IMR-90 (cell line): ENCODE measurements around the gene XPO4. TPM values are rescaled to one million over a fixed set of nuclear protein-coding genes. Genes with fewer than 3 reads are reported as not detected.

Experiments
- ATAC-seq: fragments of 200-7000 bp; cut with Tn5 transposase; 2 replicates; pipeline ENCODE4 v1.9.1; 2020; ENCODE audit warnings: low read depth, mild to moderate bottlenecking, moderate library complexity
- BruUV-seq: library from RNA; stranded (reverse); fragments of 400-500 nt; replicated peaks from 2 replicates; lab custom pipeline; 2021; lab: Mats Ljungman, UMichigan
- CTCF ChIA-PET: fragments of 300-600 bp; formaldehyde crosslinking; extraction: SDS; loops from one replicate; lab custom pipeline; 2021; ENCODE audit warnings: antibody characterized with exemption; lab: Yijun Ruan, JAX
- POLR2A ChIA-PET: fragments of 300-600 bp; sonication (Branson Sonifier 250); formaldehyde crosslinking; loops from one replicate; lab custom pipeline; 2022; ENCODE audit warnings: antibody characterized with exemption; ENCODE audit not compliant: unreplicated experiment; lab: Charles Lee
- DNase-seq: peaks from one replicate; pipeline ENCODE4 v3.0.0; 2013
- H2AFZ ChIP-seq: replicated peaks from 2 replicates; pipeline ENCODE3; 2013; ENCODE audit warnings: low read length, mild to moderate bottlenecking; ENCODE audit not compliant: poor library complexity
- H2AK5ac ChIP-seq: 2 replicates; pipeline ENCODE4 v1.6.1; 2013; ENCODE audit warnings: low read depth, low read length, inconsistent platforms
- H2AK9ac ChIP-seq: replicated peaks from 2 replicates; pipeline ENCODE3; 2013; ENCODE audit warnings: mild to moderate bottlenecking, low read depth, low read length, moderate library complexity; ENCODE audit not compliant: poor library complexity
- H2BK120ac ChIP-seq: 2 replicates; pipeline ENCODE4 v1.6.1; 2013; ENCODE audit warnings: low read depth, low read length, inconsistent platforms
- H2BK15ac ChIP-seq: 3 replicates; pipeline ENCODE4 v1.6.1; 2013; ENCODE audit warnings: low read depth, low read length, inconsistent platforms
- H2BK20ac ChIP-seq: 2 replicates; pipeline ENCODE4 v1.6.1; 2013; ENCODE audit warnings: low read depth, mild to moderate bottlenecking, inconsistent platforms, low read length, moderate library complexity
- H2BK5ac ChIP-seq: 2 replicates; pipeline ENCODE4 v1.6.1; 2013; ENCODE audit warnings: mild to moderate bottlenecking, low read depth, low read length, inconsistent platforms; ENCODE audit not compliant: poor library complexity, severe bottlenecking
- H3K14ac ChIP-seq: replicated peaks from 2 replicates; pipeline ENCODE4 v1.6.1; 2013; ENCODE audit warnings: low read depth, low read length, inconsistent platforms
- H3K18ac ChIP-seq: 2 replicates; pipeline ENCODE4 v1.6.1; 2013; ENCODE audit warnings: low read depth, low read length, control low read depth
- H3K23ac ChIP-seq: 2 replicates; pipeline ENCODE4 v1.6.1; 2013; ENCODE audit warnings: low read depth, low read length, inconsistent platforms
- H3K27ac ChIP-seq: 2 replicates; pipeline ENCODE4 v1.5.1; 2013; ENCODE audit warnings: mild to moderate bottlenecking, control low read depth, low read length; ENCODE audit not compliant: insufficient read depth
- H3K27me3 ChIP-seq: 2 replicates; pipeline ENCODE4 v1.6.1; 2013; ENCODE audit warnings: low read length; ENCODE audit not compliant: control insufficient read depth, insufficient read depth
- H3K36me3 ChIP-seq: 2 replicates; pipeline ENCODE4 v1.6.1; 2013; ENCODE audit warnings: low read length, mixed read lengths; ENCODE audit not compliant: control insufficient read depth, insufficient read depth
- H3K4ac ChIP-seq: 2 replicates; pipeline ENCODE4 v1.6.1; 2013; ENCODE audit warnings: low read depth, low read length, inconsistent platforms
- H3K4me1 ChIP-seq: 2 replicates; pipeline ENCODE4 v1.6.1; 2013; ENCODE audit warnings: low read length, mixed read lengths; ENCODE audit not compliant: control insufficient read depth, insufficient read depth
- H3K4me2 ChIP-seq: 2 replicates; pipeline ENCODE4 v1.6.1; 2013; ENCODE audit warnings: low read depth, mild to moderate bottlenecking, control low read depth, low read length, moderate library complexity
- H3K4me3 ChIP-seq: 2 replicates; pipeline ENCODE4 v1.5.1; 2013; ENCODE audit warnings: low read depth, mild to moderate bottlenecking, control low read depth, low read length, moderate library complexity; ENCODE audit not compliant: insufficient read depth
- H3K56ac ChIP-seq: 2 replicates; pipeline ENCODE4 v1.6.1; 2013; ENCODE audit warnings: low read length, inconsistent platforms; ENCODE audit not compliant: insufficient read depth; ENCODE audit errors: extremely low read depth
- H3K79me1 ChIP-seq, 2 experiments: 2 replicates each; pipeline ENCODE4 v1.6.1; 2013; ENCODE audit warnings: low read length in 2 of 2, inconsistent platforms in 1 of 2, low read depth in 1 of 2
- H3K9ac ChIP-seq: 2 replicates; pipeline ENCODE4 v1.6.1; 2013; ENCODE audit warnings: low read depth, low read length, control low read depth
- H3K9me1 ChIP-seq: 2 replicates; pipeline ENCODE4 v1.6.1; 2013; ENCODE audit warnings: low read length, inconsistent platforms; ENCODE audit not compliant: insufficient read depth
- H3K9me3 ChIP-seq: 2 replicates; pipeline ENCODE4 v1.6.1; 2013; ENCODE audit warnings: low read length; ENCODE audit not compliant: control insufficient read depth, insufficient read depth
- H4K20me1 ChIP-seq: 2 replicates; pipeline ENCODE4 v1.6.1; 2013; ENCODE audit warnings: low read length, inconsistent platforms; ENCODE audit not compliant: insufficient read depth
- H4K5ac ChIP-seq: 2 replicates; pipeline ENCODE4 v1.6.1; 2013; ENCODE audit warnings: mild to moderate bottlenecking, low read depth, low read length, control low read depth
- H4K8ac ChIP-seq, 2 experiments: 2 replicates each; pipeline ENCODE4 v1.6.1; 2013; ENCODE audit warnings: low read depth in 2 of 2, low read length in 2 of 2, control low read depth in 1 of 2, inconsistent platforms in 1 of 2
- H4K91ac ChIP-seq: 2 replicates; pipeline ENCODE4 v1.6.1; 2013; ENCODE audit warnings: low read depth, low read length, inconsistent platforms; ENCODE audit not compliant: insufficient read depth
- BHLHE40 ChIP-seq: fragments of 150-350 bp; IDR thresholded peaks from 2 replicates; pipeline ENCODE4 v1.6.1; 2016; ENCODE audit warnings: mild to moderate bottlenecking, low read depth, low read length
- CEBPB ChIP-seq: IDR thresholded peaks from 2 replicates; pipeline ENCODE4 v1.6.1; 2012; ENCODE audit warnings: low read depth, low read length, improper control_type of control experiment
- CHD1 ChIP-seq: IDR thresholded peaks from 2 replicates; pipeline ENCODE4 v1.6.1; 2012; ENCODE audit warnings: low read depth, low read length, improper control_type of control experiment
- CTCF ChIP-seq: conservative IDR thresholded peaks from 2 replicates; pipeline ENCODE4 v1.5.1; 2012; ENCODE audit warnings: mild to moderate bottlenecking, low read depth, low read length, improper control_type of control experiment
- FOS ChIP-seq: fragments of 150-350 bp; IDR thresholded peaks from 2 replicates; pipeline ENCODE4 v1.6.1; 2016; ENCODE audit warnings: low read depth, low read length
- MAFK ChIP-seq: IDR thresholded peaks from 2 replicates; pipeline ENCODE4 v1.6.1; 2012; ENCODE audit warnings: low read depth, low read length, improper control_type of control experiment
- MAZ ChIP-seq: IDR thresholded peaks from 2 replicates; pipeline ENCODE4 v1.6.1; 2012; ENCODE audit warnings: low read depth, mild to moderate bottlenecking, low read length, improper control_type of control experiment, moderate library complexity, borderline replicate concordance
- MXI1 ChIP-seq: IDR thresholded peaks from 2 replicates; pipeline ENCODE4 v1.6.1; 2012; ENCODE audit warnings: low read depth, mild to moderate bottlenecking, low read length, moderate library complexity, borderline replicate concordance
- POLR2A ChIP-seq: IDR thresholded peaks from 2 replicates; pipeline ENCODE4 v1.6.1; 2012; ENCODE audit warnings: mild to moderate bottlenecking, low read depth, low read length
- RAD21 ChIP-seq: IDR thresholded peaks from 2 replicates; pipeline ENCODE4 v1.6.1; 2012; ENCODE audit warnings: low read length, improper control_type of control experiment
- USF2 ChIP-seq: fragments of 150-350 bp; IDR thresholded peaks from 2 replicates; pipeline ENCODE4 v1.6.1; 2017; ENCODE audit warnings: mild to moderate bottlenecking, antibody characterized with exemption, low read length, low read depth
- WGBS, 2 experiments: methylation state at CpG; one replicate each; pipeline versions ENCODE4 v1.1.5 to v1.1.7; 2013; ENCODE audit warnings: missing lambda C conversion rate in 2 of 2; ENCODE audit not compliant: insufficient read length in 1 of 2; ENCODE audit errors: extremely low coverage in 2 of 2; 5-methylcytosine and 5-hydroxymethylcytosine counted together
- dilution Hi-C: fragments of 300-500 bp; cut with HindIII; formaldehyde crosslinking; loops from one replicate; pipeline ENCODE4 v1.14.3; 2018; ENCODE audit warnings: low sequenced_read_pairs; ENCODE audit not compliant: unreplicated experiment
- in situ Hi-C: fragments of 300-500 bp; cut with MboI; formaldehyde crosslinking; loops from 3 replicates; pipeline ENCODE4 v1.14.3; 2019; ENCODE audit warnings: low sequenced_read_pairs, inconsistent platforms, mixed read lengths
- intact Hi-C: fragments of 100-400 bp; cut with micrococcal nuclease; formaldehyde crosslinking; loops from 2 replicates; pipeline ENCODE4 v1.10.0; 2022
- polyA plus RNA-seq, 3 experiments: library from polyadenylated mRNA; depleted of rRNA; stranded (reverse); fragments of >200 nt; gene quantifications; 2 replicates each; pipeline ENCODE4 v1.2.3, GENCODE V29; 2012; ENCODE audit warnings: low replicate concordance in 1 of 3
- total RNA-seq: library from RNA; depleted of rRNA; stranded (reverse); fragments of >200 nt; gene quantifications from 2 replicates; pipeline ENCODE4 v1.2.3, GENCODE V29; 2012

XPO4 gene
- total and polyA plus RNA-seq, 2 of the 4 experiments (the other 2 are of a cell fraction): 5.0 to 21.1 TPM

GRCh38 chr13:20729633-20730585, 172.6 kb downstream of the XPO4 start:
- Histone ChIP-seq H3K36me3 (peaks cover 4% of the 10 kb centered on the region; the same call in 1 of the 2 replicates), H3K18ac (no peak overlapping the region), H2BK120ac (no peak overlapping the region), H3K14ac (no peak overlapping the region), H3K4me2 (no peak overlapping the region), H4K91ac (no peak overlapping the region), H3K4me3 (no peak overlapping the region), H3K4me1 (no peaks in the 10 kb centered on the region), H3K27ac (no peak overlapping the region), H3K23ac (no peak overlapping the region), H2AK5ac (no peak overlapping the region), H2BK20ac (no peak overlapping the region), H3K56ac (no peak overlapping the region), H3K9me3 (no peaks in the 10 kb centered on the region), H2AK9ac (peak overlapping the region; percentile 17), H4K20me1 (no peaks in the 10 kb centered on the region), H3K9ac (no peak overlapping the region), H4K8ac (no peak overlapping the region), H3K4ac (no peak overlapping the region), H2BK15ac (no peak overlapping the region), H3K9me1 (no peaks in the 10 kb centered on the region), H3K79me1 (no peaks in the 10 kb centered on the region), H2BK5ac (no peak overlapping the region), H3K27me3 (no peaks in the 10 kb centered on the region), H4K5ac (no peak overlapping the region), H2AFZ (no peak overlapping the region)
- intact Hi-C loops: no loop called here
- ChIA-PET CTCF (no interaction called here), POLR2A (no interaction called here)
- no TSS peak for BruUV-seq
- WGBS, 2 experiments: 96% methylated on average over 22 of the region's 33 CpGs; no CpG with 5 or more reads in 1 of the 2 experiments
- ATAC-seq (no peak), DNase-seq (no peak)
- in situ Hi-C loops: no loop called here
- dilution Hi-C loops: no loop called here
- no peak for TF ChIP-seq CHD1
- TF ChIP-seq USF2: no peak
- no peak for TF ChIP-seq CTCF
- TF ChIP-seq MAZ: no peak
- TF ChIP-seq CEBPB: no peak
- no peak for TF ChIP-seq POLR2A
- TF ChIP-seq MAFK: no peak
- TF ChIP-seq BHLHE40: no peak
- TF ChIP-seq FOS: no peak
- TF ChIP-seq MXI1: no peak
- TF ChIP-seq RAD21: no peak
